Adipocyte (in vitro differentiated cells): ENCODE data around the gene RAB14.
A peak's percentile ranks its signal among the peaks of the same experiment; 100 is the strongest.

Experiments used
- DNase-seq: peaks from one replicate; pipeline ENCODE4 v3.0.0-alpha.2; 2015; ENCODE audit warnings: low read depth
- H3K27me3 ChIP-seq: replicated peaks from 2 replicates; pipeline ENCODE4 v1.7.0; 2013; ENCODE audit warnings: mild to moderate bottlenecking, low read length, moderate library complexity; ENCODE audit not compliant: control insufficient read depth, insufficient read depth
- H3K36me3 ChIP-seq: 2 replicates; pipeline ENCODE4 v1.7.0; 2013; ENCODE audit warnings: low read length, mild to moderate bottlenecking, moderate library complexity; ENCODE audit not compliant: control insufficient read depth, insufficient read depth, severe bottlenecking
- H3K4me1 ChIP-seq: 2 replicates; pipeline ENCODE4 v1.7.0; 2013; ENCODE audit warnings: mild to moderate bottlenecking, low read length, moderate library complexity; ENCODE audit not compliant: control insufficient read depth, insufficient read depth
- H3K4me3 ChIP-seq: 2 replicates; pipeline ENCODE4 v1.7.0; 2013; ENCODE audit warnings: mild to moderate bottlenecking, low read length, moderate library complexity
- H3K9ac ChIP-seq: 2 replicates; pipeline ENCODE4 v1.7.0; 2013; ENCODE audit warnings: mild to moderate bottlenecking, low read length, moderate library complexity
- H3K9me3 ChIP-seq: 2 replicates; pipeline ENCODE4 v1.7.0; 2013; ENCODE audit warnings: mild to moderate bottlenecking, low read length, moderate library complexity; ENCODE audit not compliant: control insufficient read depth

RAB14 gene

DNA sequence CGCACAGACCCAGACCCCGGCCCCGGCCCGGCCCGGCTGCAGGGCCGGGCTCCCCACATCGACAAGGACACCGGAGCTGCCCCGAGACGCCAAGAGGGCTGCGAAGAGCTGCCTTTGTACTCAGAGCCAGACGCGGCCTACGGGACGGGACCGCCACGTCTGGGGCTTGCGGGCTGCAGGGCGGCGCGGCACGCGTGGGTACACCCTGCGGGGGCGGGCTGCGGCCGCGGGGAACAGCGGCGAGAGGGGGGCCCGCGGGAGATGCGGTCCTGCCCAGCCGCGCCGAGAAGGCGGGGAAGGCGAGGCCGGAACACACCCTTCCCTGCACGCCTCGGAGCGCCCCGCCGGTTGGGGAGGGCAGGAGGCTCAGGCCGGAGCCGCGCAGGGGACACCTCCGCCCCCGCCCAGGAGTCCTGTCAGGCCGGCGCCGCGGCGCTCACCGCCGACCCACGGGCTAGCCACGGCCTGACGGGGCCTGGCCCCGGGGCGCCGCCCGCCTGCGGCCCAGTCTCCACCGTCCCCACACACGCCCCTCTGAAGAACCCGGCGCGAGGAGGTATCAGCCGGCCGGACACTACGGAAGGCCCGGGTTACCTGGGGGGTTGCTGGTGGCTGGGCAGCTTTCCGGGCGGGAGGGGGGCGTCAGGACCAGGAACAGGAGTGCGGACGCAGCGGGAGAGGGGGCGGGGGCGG lies 478 bp downstream of the RAB14 start:
- peak; percentile 66 for DNase-seq

DNA sequence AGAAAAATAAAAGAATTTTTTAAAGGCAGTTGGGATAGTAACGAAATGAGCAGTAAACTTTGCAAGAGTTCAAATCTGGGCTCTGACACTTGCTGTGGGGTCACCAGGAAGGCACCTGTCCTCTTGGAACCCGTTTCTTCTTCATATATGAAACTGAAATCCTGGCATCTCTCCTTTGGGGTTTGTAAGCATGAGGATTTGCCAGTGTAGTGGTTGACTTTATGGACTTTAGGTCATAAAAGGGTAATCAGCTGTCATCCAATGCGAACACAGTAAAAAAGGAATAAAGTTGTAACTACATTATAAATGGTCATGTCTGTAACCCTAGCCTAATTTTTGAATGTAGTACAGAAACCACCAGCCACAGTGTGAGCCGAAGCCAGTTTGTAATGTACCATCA lies 1.3 kb downstream of the RAB14 start:
- Histone ChIP-seq H3K9ac (peak overlapping the region; percentile 93), H3K9me3 (no peaks in the 10 kb centered on the region)

More for the DNA sequence above, 478 bp downstream of the RAB14 start:
- peak overlapping the region; percentile 93 for H3K9ac ChIP-seq
- H3K9me3 ChIP-seq = no peaks in the 10 kb centered on the region
- H3K36me3 ChIP-seq = no peaks in the 10 kb centered on the region
- no peaks in the 10 kb centered on the region for H3K27me3 ChIP-seq
- peaks cover 48% of the 10 kb centered on the region for H3K4me1 ChIP-seq
- H3K4me3 ChIP-seq = peak overlapping the region; percentile 96

DNA sequence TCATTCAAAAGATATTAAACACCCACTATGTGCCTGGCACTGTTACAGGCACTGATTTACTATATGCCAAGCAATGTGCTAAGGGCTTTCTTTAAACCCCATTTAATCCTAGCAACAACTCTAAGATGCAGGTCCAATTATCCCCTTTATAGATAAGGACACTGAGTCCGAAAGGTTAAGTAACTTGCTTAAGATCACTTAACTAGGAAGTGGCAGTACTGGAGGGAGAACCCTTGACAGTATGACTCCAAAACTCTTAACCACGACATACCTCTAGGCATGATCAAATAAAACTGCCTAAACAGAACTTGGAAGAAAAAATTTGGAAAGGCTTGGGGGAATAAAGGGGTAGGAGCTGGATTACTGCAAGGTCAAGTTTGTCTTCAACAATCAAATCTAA lies 1.7 kb downstream of the RAB14 start:
- no peak for DNase-seq
- no peaks in the 10 kb centered on the region for H3K36me3 ChIP-seq
- H3K27me3 ChIP-seq = no peaks in the 10 kb centered on the region
- no peaks in the 10 kb centered on the region for H3K9me3 ChIP-seq
- H3K4me1 ChIP-seq = peaks cover 61% of the 10 kb centered on the region
- H3K4me3 ChIP-seq = peak overlapping the region; percentile 96
- peak overlapping the region; percentile 93 for H3K9ac ChIP-seq

More for the DNA sequence above, 1.3 kb downstream of the RAB14 start:
- no peak for DNase-seq
- Histone ChIP-seq H3K4me1 (peaks cover 56% of the 10 kb centered on the region), H3K36me3 (no peaks in the 10 kb centered on the region), H3K27me3 (no peaks in the 10 kb centered on the region), H3K4me3 (peak overlapping the region; percentile 96)

DNA sequence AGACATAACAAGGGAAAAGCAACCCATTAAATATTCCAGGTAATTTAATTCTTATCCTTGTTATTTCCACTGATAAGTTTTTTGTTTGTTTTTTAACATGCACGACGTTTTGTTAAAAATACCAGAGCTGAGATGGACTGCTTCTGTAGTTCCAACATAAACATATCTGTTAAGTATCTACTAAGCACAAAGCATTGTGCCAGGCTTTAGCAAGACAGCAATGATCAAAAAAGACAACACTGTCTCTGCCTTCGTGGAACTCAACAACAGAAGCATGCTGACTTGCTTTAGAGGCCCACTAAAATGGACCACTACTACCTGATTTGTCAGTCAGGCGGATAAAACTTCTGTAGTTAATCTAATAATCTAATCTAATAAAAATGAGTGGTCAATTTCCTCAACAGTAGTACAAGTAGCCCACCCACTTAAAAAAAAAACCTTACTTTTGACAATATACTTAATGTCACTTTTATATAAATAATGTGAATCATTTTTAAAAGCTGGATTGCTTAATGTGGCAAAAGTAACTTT lies 3.1 kb downstream of the RAB14 start:
- Histone ChIP-seq H3K27me3 (no peaks in the 10 kb centered on the region), H3K4me1 (peaks cover 74% of the 10 kb centered on the region), H3K9me3 (no peaks in the 10 kb centered on the region), H3K4me3 (peak overlapping the region; percentile 96), H3K36me3 (no peaks in the 10 kb centered on the region), H3K9ac (no peak overlapping the region)
- no peak for DNase-seq

DNA sequence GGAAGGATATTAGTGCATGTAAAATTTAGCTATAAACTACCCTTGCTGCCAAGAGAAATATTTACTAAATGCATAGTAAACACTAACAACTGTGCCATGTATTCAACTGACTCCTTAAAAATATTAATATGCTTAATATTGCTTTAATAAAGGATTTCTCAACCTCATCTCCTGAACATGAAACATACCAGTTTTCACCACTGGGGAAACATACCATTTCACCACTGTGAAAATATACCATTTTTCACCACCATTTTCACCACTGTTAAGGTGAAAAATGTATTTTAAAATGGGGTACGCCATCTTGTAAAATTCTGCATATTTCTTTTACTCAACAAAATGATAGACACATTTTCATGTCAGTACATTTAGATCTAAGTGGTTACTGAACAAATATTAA lies 4.5 kb downstream of the RAB14 start:
- no peaks in the 10 kb centered on the region for H3K27me3 ChIP-seq
- peaks cover 84% of the 10 kb centered on the region for H3K4me1 ChIP-seq
- H3K9ac ChIP-seq = no peak overlapping the region
- no peak for DNase-seq
- no peaks in the 10 kb centered on the region for H3K36me3 ChIP-seq
- no peak overlapping the region for H3K4me3 ChIP-seq
- H3K9me3 ChIP-seq = no peaks in the 10 kb centered on the region

DNA sequence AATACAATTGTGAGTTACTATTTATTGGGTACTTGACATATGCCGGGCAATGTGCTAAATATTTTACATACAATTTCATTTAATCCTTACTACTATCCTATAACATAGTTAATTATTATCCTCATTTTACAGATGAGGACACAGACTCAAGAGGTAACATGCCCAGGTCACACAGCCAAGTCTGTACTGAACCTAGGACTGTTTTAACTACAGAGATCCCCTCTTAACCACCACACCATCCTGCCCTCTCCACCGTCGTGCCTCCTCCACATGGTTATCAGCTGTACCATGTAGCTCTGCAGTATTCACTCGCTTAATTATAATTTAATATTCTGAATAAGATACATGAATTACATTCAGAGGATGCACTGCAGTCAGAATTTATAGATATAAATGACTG lies 5.3 kb downstream of the RAB14 start:
- no peak for DNase-seq
- H3K4me3 ChIP-seq = no peak overlapping the region
- no peak overlapping the region for H3K9ac ChIP-seq
- H3K9me3 ChIP-seq = no peaks in the 10 kb centered on the region
- H3K4me1 ChIP-seq = peaks cover 91% of the 10 kb centered on the region
- no peaks in the 10 kb centered on the region for H3K36me3 ChIP-seq
- no peaks in the 10 kb centered on the region for H3K27me3 ChIP-seq

DNA sequence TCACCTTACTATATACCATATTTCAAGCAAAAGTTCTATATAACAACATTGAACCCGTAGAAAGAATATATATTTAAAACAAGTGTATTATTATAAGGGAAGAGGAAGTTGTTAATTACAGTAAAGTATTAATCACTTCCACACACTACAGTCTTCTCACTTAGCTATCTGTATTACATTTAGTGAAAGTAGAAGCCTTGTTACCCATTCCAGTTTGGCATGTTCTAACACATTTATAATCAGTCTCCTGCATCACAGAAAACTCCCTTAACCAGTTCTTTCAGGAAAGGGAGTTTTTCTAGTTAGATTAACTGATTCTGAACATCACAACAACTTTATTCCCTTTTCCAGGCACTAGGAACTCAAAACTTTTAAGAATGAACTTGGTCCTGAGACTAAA lies 6.9 kb downstream of the RAB14 start:
- Histone ChIP-seq H3K9ac (no peak overlapping the region), H3K4me1 (peaks cover 97% of the 10 kb centered on the region), H3K27me3 (no peaks in the 10 kb centered on the region), H3K9me3 (no peaks in the 10 kb centered on the region), H3K36me3 (peaks cover 3% of the 10 kb centered on the region), H3K4me3 (no peak overlapping the region)
- DNase-seq = no peak

DNA sequence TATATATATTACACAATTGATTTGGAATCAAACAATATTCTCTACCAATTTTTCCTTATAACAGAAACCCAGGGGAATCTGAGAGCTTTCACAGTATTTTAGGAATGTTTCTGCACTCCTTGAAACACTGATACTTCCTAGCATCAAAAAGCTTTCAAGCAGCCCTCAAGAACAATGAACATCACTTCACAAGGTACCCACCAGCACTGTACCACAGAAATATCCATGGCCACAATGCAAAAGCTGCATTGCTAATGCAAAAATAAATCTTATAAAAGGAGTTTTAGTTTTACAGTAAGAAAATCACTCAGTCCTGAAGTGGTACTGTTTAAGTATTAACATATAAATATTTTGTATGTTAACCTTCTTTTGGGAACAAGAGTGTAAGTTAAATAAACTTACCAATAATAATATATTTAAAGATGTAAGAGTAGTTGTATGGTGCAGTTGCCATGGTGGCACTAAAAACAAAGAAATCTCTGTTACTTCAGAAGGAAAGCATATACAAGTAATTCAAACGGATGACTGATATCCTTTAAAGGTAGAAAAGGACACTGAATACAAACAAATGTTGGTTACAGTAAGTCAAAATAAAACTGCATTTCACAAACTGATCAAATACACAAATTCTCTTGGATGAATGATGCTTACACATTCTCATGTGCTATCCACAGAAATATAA lies 8.6 kb downstream of the RAB14 start:
- no peak overlapping the region for H3K9ac ChIP-seq
- H3K36me3 ChIP-seq = peaks cover 13% of the 10 kb centered on the region
- no peaks in the 10 kb centered on the region for H3K27me3 ChIP-seq
- no peak for DNase-seq
- H3K4me1 ChIP-seq = peaks cover 81% of the 10 kb centered on the region
- no peak overlapping the region for H3K4me3 ChIP-seq
- H3K9me3 ChIP-seq = no peaks in the 10 kb centered on the region

DNA sequence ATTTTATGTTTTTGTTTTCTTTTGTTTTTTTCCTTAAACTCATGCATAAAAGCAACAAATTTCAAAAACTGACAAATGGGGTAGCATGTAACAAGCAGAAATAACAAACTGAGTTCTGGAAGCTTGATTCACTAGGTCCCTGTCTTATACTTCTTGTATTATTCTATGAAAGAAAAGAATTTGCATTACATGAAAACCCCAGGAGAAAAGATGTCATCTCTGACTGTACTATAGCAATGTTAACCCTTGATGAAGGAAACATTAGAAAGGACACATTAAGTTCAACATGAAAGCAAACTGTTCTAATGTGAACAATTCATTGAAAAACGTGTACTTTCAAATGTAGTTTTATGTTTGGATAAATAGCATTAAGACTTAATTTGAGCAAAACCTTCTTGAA lies 9.2 kb downstream of the RAB14 start:
- Histone ChIP-seq H3K4me3 (no peak overlapping the region), H3K36me3 (peaks cover 13% of the 10 kb centered on the region), H3K9me3 (no peaks in the 10 kb centered on the region), H3K9ac (no peak overlapping the region), H3K27me3 (no peaks in the 10 kb centered on the region), H3K4me1 (peaks cover 81% of the 10 kb centered on the region)
- no peak for DNase-seq

DNA sequence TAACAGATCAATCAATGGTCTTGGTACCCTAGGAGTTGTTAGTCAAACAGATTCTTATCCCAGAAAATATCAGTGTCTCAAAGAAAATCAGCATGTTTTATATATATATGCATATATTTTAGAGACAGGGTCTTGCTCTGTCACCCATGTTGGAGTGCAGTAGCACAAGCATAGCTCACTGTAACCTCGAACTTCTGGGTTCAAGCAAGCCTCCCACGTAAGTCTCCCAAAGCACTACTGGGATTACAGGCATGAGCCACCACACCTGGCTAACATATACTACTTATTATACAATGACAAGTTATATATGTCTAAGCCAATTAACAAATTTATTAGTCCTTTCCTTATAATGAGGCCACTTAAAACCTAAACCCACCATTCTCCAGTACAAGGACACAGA lies 10.4 kb downstream of the RAB14 start:
- no peaks in the 10 kb centered on the region for H3K27me3 ChIP-seq
- no peak for DNase-seq
- no peaks in the 10 kb centered on the region for H3K9me3 ChIP-seq
- H3K36me3 ChIP-seq = peaks cover 16% of the 10 kb centered on the region
- H3K4me3 ChIP-seq = peak overlapping the region; percentile 9
- H3K4me1 ChIP-seq = peaks cover 82% of the 10 kb centered on the region
- H3K9ac ChIP-seq = no peak overlapping the region

DNA sequence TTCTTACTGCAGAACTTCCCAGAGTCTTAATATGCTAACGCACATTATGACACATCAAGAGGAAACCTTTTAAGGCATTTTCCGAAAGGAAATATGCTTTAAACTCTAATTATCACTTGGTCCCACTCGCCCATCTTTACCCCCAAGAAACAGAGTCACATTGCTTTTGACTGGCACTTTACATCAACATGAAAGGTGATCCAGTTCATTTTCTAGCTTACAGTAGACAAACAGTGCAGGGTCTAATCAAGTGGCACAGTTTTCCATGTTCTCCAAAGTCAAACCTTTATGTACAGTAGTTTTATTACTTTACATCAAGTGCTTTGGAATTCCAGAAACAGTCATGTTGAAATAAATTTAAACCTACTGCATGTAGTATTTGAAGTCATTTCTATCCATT lies 12.0 kb downstream of the RAB14 start:
- H3K9me3 ChIP-seq = no peaks in the 10 kb centered on the region
- H3K9ac ChIP-seq = no peak overlapping the region
- peaks cover 74% of the 10 kb centered on the region for H3K4me1 ChIP-seq
- H3K36me3 ChIP-seq = peaks cover 32% of the 10 kb centered on the region
- H3K4me3 ChIP-seq = no peak overlapping the region
- H3K27me3 ChIP-seq = no peaks in the 10 kb centered on the region
- no peak for DNase-seq
